ENCODE results near the gene BAZ2B.

The BAZ2B gene

DNA sequence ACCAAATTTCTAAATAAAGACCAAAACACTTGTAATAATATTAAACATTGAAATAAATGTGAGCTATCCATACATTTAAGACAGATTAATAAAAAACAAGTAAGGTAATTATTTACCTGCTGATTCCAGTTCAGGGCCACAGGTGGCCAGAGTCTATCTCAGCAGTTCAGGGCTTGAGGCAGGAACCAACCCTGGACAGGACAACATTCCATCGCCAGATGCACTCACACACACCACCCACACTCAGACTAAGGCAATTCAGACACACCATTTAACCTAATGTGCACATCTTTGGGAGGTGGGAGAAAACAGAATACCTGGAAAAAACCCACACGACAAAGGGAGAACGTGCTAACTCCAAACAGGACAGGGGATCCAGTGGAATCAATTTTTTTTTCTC, 315.8 kb downstream of the BAZ2B start:
- no peak for DNase-seq

DNA sequence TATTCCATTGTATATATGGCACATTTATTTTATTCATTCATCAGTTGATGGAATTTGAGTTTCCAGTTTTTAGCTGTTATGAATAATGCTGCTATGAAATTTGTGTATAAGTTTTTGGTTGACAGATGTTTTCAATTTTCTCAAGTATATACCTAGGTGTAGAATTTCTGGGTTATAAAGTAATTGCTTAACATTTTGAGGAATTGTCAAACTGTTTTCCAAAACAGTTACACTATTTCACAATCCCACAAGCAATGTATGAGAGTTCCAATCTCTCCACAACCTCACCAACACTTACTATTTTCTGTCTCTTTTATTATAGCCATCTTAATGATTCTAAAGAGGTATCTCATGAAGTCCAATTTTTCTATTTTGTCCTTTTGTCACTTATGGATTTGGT, 317.4 kb downstream of the BAZ2B start:
- peak; percentile 3 for DNase-seq

GRCh38 chr2:159297042-159297707, 319.2 kb downstream of the BAZ2B start:
- no peak for DNase-seq

- DNase-seq: no peak
Observed at GRCh38 chr2:159292157-159292556, 324.2 kb downstream of the BAZ2B start.

DNA sequence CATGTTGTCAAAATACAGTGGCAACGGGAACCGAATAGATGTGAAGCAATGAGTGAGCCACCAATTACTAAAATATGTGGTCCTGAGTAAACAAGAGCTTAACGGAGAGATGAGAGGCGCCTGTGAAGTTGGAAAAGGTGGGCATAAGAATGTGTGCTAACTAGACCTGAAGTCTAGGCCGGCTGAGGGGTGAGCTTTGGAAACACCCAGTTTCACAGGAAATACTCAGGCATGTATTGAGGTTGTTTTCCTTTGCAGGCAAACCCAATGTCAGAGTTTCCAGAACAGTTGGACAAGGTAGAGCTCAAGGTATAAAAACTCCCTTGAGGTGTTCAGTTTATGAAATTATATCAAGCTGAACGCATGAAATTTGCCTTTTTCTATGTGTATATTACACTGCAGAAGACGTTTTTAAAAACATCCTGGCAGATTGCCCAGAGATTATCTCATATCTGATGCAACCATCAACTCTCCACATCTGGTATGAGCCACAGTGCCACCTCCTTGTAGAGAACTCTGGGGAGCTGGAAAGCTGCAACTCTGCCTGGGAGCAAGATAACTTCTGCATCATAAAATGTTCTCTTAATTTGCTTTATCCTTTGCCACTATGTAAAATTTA, 325.9 kb downstream of the BAZ2B start:
- DNase-seq: peak; percentile 91

DNA sequence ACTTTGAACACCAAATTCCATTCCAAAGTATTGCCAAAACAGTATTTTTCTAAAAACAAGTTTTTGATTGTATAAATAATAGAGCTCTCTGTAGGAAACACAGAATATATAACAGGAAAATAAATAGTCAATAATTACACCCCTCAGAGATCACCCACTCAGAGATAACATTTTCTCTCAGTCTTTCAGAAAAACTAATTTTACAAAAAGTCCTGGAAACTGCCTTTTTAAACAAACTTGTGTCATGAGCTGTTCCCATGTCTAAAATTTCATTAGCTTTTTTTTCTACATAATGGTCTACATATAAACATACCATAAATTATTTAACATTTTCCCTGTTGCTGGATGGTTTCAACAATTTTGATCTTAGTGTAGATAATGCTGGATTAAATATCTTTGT, 328.6 kb downstream of the BAZ2B start:
- DNase-seq: no peak

DNA sequence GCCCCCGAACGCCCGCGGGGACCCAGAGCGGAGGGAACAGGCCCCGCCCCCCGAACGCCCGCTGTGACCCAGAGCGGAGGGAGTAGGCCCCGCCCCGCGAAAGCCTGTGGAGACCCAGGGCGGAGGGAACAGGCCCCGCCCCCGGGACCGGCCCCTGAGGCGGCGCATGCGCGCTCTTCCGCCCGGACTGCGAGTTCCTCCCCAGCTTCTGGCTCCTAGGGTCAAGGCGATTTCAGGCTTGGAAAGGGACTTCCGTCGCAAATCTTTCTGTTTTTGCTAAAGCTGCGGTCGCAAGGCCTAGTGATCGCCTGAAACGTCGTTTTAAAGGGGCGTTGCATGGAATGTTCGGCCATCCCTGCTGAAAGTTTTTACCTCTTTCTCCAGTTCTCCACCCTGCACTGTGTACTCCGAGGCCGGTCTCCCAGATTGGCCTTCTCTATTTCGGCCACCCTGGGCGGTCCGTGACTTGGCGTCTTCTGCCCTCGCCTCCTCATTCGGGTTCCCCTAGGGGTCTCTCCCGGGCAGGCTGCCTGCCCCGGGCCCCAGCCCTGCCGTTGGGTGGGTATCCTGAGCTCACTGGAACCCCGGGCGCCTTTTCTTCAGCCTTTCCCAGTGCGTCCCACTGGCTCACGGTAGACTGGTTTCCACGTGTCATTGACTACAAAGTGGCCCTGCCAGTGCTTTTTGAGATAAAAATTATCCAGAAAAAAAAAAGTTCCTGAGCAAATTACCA, 329.5 kb downstream of the BAZ2B start:
- peak; percentile 95 for DNase-seq

DNA sequence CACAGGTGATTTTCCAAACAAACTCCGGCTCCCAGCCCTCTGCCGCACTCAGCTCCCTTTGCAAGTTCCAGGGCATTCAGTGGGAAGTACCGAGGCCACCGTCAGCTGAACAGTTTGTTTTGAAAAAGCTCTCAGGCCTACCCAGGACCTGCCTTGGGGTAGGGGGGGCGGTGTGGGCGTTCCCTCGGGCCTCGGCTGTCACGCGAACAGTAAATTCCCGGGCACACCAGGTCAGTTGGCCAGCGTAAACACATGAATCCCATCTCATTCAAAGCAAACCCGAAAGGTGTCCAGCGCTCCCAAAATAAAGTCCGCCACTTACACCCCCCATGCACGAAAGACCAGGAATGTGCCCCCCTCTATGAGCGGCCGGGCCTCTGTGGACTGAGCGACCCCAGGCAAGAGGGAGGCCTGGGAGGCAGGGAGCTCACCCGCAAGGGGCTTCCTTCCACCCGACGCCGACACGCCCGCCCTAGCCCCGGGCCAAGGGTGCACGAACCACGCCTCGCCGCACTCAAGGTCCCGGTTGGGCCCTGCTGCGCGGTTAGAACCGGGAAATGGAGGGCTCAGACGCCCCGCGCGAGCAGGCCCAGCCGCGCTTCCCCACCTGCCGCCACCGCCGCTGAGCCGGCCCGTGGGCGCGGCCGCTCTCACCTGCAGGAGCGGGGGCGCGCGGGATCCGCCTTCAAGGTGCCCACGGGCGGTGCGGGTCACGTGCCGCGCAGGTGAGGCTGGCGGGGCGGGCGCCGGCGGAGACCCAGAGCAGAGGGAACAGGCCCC, 330.2 kb downstream of the BAZ2B start, which contains the start of gene WDSUB1:
WDSUB1 (minus strand) TSS at position 775 of the 780 bp plus-strand sequence. CDS start 3,634 bp downstream, outside the sequence.
- peak; percentile 31 for DNase-seq

DNA sequence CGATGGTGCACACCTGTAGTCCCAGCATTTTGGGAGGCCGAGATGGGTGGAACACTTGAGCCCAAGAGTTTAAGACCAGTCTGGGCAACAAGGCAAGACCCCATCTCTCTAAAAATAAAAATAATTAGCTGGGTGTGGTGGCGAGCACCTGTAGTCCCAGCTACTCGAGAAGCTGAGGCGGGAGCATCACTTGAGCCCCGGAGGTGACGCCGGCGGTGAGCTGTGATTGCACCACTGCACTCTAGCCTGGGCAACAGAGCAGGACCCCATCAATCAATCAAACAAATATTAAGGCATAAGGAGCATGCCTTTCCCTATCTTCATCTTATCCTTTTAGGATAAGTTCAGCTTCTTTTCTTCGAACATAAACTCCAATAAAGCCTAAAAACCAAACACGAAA, 330.9 kb downstream of the BAZ2B start:
- DNase-seq: no peak

DNA sequence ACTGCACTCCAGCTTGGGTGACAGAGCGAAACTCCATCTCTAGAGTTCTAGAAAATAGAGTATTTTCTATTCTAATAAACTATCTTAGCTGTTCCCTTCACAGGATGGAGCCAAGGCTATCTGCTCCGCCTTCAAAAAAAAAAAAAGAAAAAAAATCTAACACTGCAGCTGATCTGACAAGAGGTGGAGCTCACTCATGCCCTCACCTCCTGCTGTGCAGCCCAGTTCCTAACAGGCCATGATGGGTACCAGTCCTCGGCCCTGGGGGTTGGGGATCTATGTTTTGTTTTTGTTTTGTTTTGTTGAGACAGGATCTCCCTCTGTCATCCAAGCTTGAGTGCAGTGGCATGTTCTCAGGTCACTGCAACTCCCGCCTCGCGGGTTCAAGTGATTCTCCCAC, 332.8 kb downstream of the BAZ2B start:
- no peak for DNase-seq

- no peak for DNase-seq
Observed at GRCh38 chr2:159281002-159281401, 335.3 kb downstream of the BAZ2B start.

DNA sequence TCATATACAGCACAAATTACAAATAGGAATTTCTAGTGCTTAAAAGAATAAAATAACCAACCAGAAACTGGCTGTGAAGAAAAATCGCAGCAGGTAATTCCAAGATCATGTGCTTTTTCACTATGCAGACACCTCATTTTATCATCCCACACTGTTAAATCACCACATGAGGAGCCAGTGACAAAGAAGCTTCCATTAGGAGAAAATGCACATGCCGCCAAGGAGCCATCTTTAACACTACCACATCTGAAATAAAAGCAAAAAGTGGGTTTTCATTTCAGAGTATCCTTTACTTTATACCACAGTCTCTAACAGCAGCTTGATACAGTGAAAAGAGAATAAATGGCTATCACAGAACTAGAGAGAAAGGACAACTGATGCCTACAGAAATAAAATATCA, 336.6 kb downstream of the BAZ2B start:
- no peak for DNase-seq

DNA sequence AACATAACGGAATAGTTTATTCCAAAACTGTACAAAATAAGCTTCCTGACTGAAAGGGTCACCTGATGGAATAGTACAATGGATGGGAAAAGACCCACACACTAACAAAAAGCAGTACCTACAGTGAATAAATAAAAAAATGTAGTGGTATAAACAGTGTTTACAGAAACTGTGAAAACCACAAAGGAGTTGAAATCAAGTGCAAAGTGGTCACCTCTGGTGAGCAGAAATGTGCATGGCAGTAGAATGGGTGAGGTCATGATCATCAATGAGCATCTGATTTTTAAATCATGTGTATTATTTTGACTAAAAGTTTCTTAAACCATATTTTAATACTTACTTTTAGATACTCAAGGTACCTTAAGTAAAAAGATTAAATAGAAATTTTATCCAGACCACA, 341.2 kb downstream of the BAZ2B start:
- DNase-seq: no peak

- no peak for DNase-seq
Observed at GRCh38 chr2:159272156-159272555, 344.2 kb downstream of the BAZ2B start.

GRCh38 chr2:159270744-159271379, 345.5 kb downstream of the BAZ2B start:
- no peak for DNase-seq
